ENCODE data around the gene TUBB1.

GRCh38 chr20:59032023-59032712 is 12.9 kb downstream of the TUBB1 start, which contains the start of gene ATP5F1E:
- TF ChIP-seq POLR2A (IDR thresholded peaks at IDR 0.05), result peak; percentile 18
- TF ChIP-seq, protein P1, sequence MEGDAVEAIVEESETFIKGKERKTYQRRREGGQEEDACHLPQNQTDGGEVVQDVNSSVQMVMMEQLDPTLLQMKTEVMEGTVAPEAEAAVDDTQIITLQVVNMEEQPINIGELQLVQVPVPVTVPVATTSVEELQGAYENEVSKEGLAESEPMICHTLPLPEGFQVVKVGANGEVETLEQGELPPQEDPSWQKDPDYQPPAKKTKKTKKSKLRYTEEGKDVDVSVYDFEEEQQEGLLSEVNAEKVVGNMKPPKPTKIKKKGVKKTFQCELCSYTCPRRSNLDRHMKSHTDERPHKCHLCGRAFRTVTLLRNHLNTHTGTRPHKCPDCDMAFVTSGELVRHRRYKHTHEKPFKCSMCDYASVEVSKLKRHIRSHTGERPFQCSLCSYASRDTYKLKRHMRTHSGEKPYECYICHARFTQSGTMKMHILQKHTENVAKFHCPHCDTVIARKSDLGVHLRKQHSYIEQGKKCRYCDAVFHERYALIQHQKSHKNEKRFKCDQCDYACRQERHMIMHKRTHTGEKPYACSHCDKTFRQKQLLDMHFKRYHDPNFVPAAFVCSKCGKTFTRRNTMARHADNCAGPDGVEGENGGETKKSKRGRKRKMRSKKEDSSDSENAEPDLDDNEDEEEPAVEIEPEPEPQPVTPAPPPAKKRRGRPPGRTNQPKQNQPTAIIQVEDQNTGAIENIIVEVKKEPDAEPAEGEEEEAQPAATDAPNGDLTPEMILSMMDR (IDR thresholded peaks at IDR 0.05), result peak in 1 of 3 experiments; percentile 14

Measured in testis (tissue), 2 donors.